ENCODE results near the gene INS.
"Not testable (repeated sequence)": the region's sequence is repeated elsewhere in the genome, so short reads cannot be mapped to it uniquely, and the experiment has no call there.

The INS gene

GRCh38 chr11:2198621-2199365, 37.8 kb upstream of the INS start:
- no peak for DNase-seq (ENCODE audit: low read depth)

- no peak for DNase-seq (ENCODE audit: low read depth)
These were observed 36.9 kb upstream of the INS start for GRCh38 chr11:2197771-2198520.

- peak; percentile 39 for DNase-seq (ENCODE audit: low read depth)
These were observed 36.2 kb upstream of the INS start for GRCh38 chr11:2196970-2197770.

GRCh38 chr11:2195756-2196088, 34.7 kb upstream of the INS start:
- no peak for DNase-seq (ENCODE audit: low read depth)

GRCh38 chr11:2194877-2195755, 34.1 kb upstream of the INS start:
- peak; percentile 6 for DNase-seq (ENCODE audit: low read depth)

GRCh38 chr11:2193888-2194595, 33.0 kb upstream of the INS start:
- DNase-seq (ENCODE audit: low read depth), result not testable (repeated sequence)

GRCh38 chr11:2193099-2193887, 32.3 kb upstream of the INS start:
- no peak for DNase-seq (ENCODE audit: low read depth)

GRCh38 chr11:2192435-2192834, 31.4 kb upstream of the INS start:
- no peak for DNase-seq (ENCODE audit: low read depth)

- DNase-seq (ENCODE audit: low read depth), result no peak
These were observed 30.9 kb upstream of the INS start for GRCh38 chr11:2191883-2192282.

- DNase-seq (ENCODE audit: low read depth), result no peak
These were observed 29.9 kb upstream of the INS start for GRCh38 chr11:2190657-2191471.

- DNase-seq (ENCODE audit: low read depth), result no peak
These were observed 29.1 kb upstream of the INS start for GRCh38 chr11:2189938-2190656.

- DNase-seq (ENCODE audit: low read depth), result no peak
These were observed 27.7 kb upstream of the INS start for GRCh38 chr11:2188745-2189144.

- peak; percentile 7 for DNase-seq (ENCODE audit: low read depth)
These were observed 26.3 kb upstream of the INS start for GRCh38 chr11:2187280-2187707.

- peak; percentile 15 for DNase-seq (ENCODE audit: low read depth)
These were observed 25.8 kb upstream of the INS start for GRCh38 chr11:2186669-2187279.

GRCh38 chr11:2185324-2186085, 24.5 kb upstream of the INS start:
- no peak for DNase-seq (ENCODE audit: low read depth)

- no peak for DNase-seq (ENCODE audit: low read depth)
These were observed 21.9 kb upstream of the INS start for GRCh38 chr11:2182692-2183474.

- DNase-seq (ENCODE audit: low read depth), result no peak
These were observed 21.1 kb upstream of the INS start for GRCh38 chr11:2182075-2182474.

Measured in amniotic epithelial cell (primary cell).